GM21526 (cell line): ENCODE data around the gene INSYN2B.

Source experiments
- ATAC-seq: cut with Tn5 transposase; IDR thresholded peaks from one replicate; pipeline ENCODE4 v1.9.1; 2021; ENCODE audit warnings: moderate library complexity; ENCODE audit not compliant: unreplicated experiment, low FRiP score

The INSYN2B gene

GRCh38 chr5:169938439-169938838, 41.9 kb downstream of the INSYN2B start:
- ATAC-seq, result no peak

- ATAC-seq, result no peak
Measured at GRCh38 chr5:169935762-169936161, 44.5 kb downstream of the INSYN2B start.

GRCh38 chr5:169934990-169935389, 45.3 kb downstream of the INSYN2B start:
- ATAC-seq, result no peak

- ATAC-seq, result no peak
Measured at GRCh38 chr5:169933616-169934015, 46.7 kb downstream of the INSYN2B start.

GRCh38 chr5:169933127-169933526, 47.2 kb downstream of the INSYN2B start:
- no peak for ATAC-seq

GRCh38 chr5:169923988-169924387, 56.3 kb downstream of the INSYN2B start:
- ATAC-seq, result no peak

GRCh38 chr5:169922474-169922873, 57.8 kb downstream of the INSYN2B start:
- no peak for ATAC-seq

GRCh38 chr5:169921949-169922348, 58.3 kb downstream of the INSYN2B start:
- ATAC-seq, result no peak

- no peak for ATAC-seq
Measured at GRCh38 chr5:169921384-169921783, 58.9 kb downstream of the INSYN2B start.

GRCh38 chr5:169920474-169920873, 59.8 kb downstream of the INSYN2B start:
- ATAC-seq, result no peak

GRCh38 chr5:169918228-169918627, 62.1 kb downstream of the INSYN2B start:
- no peak for ATAC-seq

- ATAC-seq, result no peak
Measured at GRCh38 chr5:169917500-169917899, 62.8 kb downstream of the INSYN2B start.

GRCh38 chr5:169914766-169915165, 65.5 kb downstream of the INSYN2B start:
- ATAC-seq, result no peak

- no peak for ATAC-seq
Measured at GRCh38 chr5:169913479-169913878, 66.8 kb downstream of the INSYN2B start.

GRCh38 chr5:169911448-169912212, 68.7 kb downstream of the INSYN2B start:
- ATAC-seq, result no peak

- ATAC-seq, result no peak
Measured at GRCh38 chr5:169910393-169910792, 69.9 kb downstream of the INSYN2B start.

- ATAC-seq, result no peak
Measured at GRCh38 chr5:169909945-169910344, 70.3 kb downstream of the INSYN2B start.

GRCh38 chr5:169908864-169909263, 71.4 kb downstream of the INSYN2B start:
- no peak for ATAC-seq

GRCh38 chr5:169906745-169907649, 73.3 kb downstream of the INSYN2B start:
- no peak for ATAC-seq

GRCh38 chr5:169905017-169905416, 75.3 kb downstream of the INSYN2B start:
- no peak for ATAC-seq

- no peak for ATAC-seq
Measured at GRCh38 chr5:169904508-169904907, 75.8 kb downstream of the INSYN2B start.

- ATAC-seq, result no peak
Measured at GRCh38 chr5:169904059-169904458, 76.2 kb downstream of the INSYN2B start.
